Measurements from ENCODE around the gene MAPT. TPM values are rescaled to one million over a fixed set of nuclear protein-coding genes. Genes with fewer than 3 reads are reported as not detected.
A peak's percentile ranks its signal among the peaks of the same experiment; 100 is the strongest.
"Not testable (repeated sequence)": the region's sequence is repeated elsewhere in the genome, so short reads cannot be mapped to it uniquely, and the experiment has no call there.

The MAPT gene
- total RNA-seq, 4 donors from 2014 or later: 0.44 to 12.2 (median 3.3) TPM

GRCh38 chr17:46001390-46002310 is 107.3 kb downstream of the MAPT start:
- Histone ChIP-seq H3K4me3 (no peak overlapping the region), H3K27ac (no peak overlapping the region), H3K36me3 (no peaks in the 10 kb centered on the region), H3K9me3 (no peaks in the 10 kb centered on the region), H3K27me3 (no peaks in the 10 kb centered on the region), H3K4me1 (peaks cover 4 to 68% (median 4%) of the 10 kb centered on the region in 3 donors)
- 71 to 74% methylated on average over 13 of the region's 13 CpGs for WGBS, 2 donors
- TF ChIP-seq CTCF (IDR thresholded peaks at IDR 0.05) (no peak), POLR2A (IDR thresholded peaks at IDR 0.05) (no peak)
- no peak for DNase-seq
- intact Hi-C loops (cut with DNase I): no loop called here

- H3K36me3 ChIP-seq: no peaks in the 10 kb centered on the region
- H3K27me3 ChIP-seq: no peaks in the 10 kb centered on the region
- DNase-seq: no peak
- no peaks in the 10 kb centered on the region for H3K9me3 ChIP-seq
- H3K4me3 ChIP-seq: no peak overlapping the region
- H3K27ac ChIP-seq: no peak overlapping the region
- H3K4me1 ChIP-seq: peaks cover 4 to 68% (median 4%) of the 10 kb centered on the region in 3 donors
- TF ChIP-seq POLR2A (IDR thresholded peaks at IDR 0.05) (no peak), CTCF (IDR thresholded peaks at IDR 0.05) (peak; percentile 96 to 98 (median 98))
- WGBS, 2 donors: 20 to 24% methylated on average over 5 to 8 of the region's 8 CpGs
- intact Hi-C loops (cut with DNase I): no loop called here
Measured at GRCh38 chr17:46002311-46002972, 108.1 kb downstream of the MAPT start.

- no peak for DNase-seq
- Histone ChIP-seq H3K36me3 (no peaks in the 10 kb centered on the region), H3K9me3 (no peaks in the 10 kb centered on the region), H3K27ac (no peak overlapping the region), H3K4me1 (peaks cover 4 to 68% (median 4%) of the 10 kb centered on the region in 3 donors), H3K27me3 (no peaks in the 10 kb centered on the region), H3K4me3 (no peak overlapping the region)
- intact Hi-C loops (cut with DNase I): no loop called here
- TF ChIP-seq POLR2A (IDR thresholded peaks at IDR 0.05) (no peak), CTCF (IDR thresholded peaks at IDR 0.05) (no peak)
- 61 to 70% methylated on average over 7 of the region's 7 CpGs for WGBS, 2 donors
Measured at GRCh38 chr17:46002973-46003316, 108.6 kb downstream of the MAPT start.

GRCh38 chr17:46003907-46004748 is 109.8 kb downstream of the MAPT start:
- H3K4me3 ChIP-seq: no peak overlapping the region
- no peaks in the 10 kb centered on the region for H3K9me3 ChIP-seq
- H3K27me3 ChIP-seq: no peaks in the 10 kb centered on the region
- no peaks in the 10 kb centered on the region for H3K36me3 ChIP-seq
- no peak for TF ChIP-seq CTCF (IDR thresholded peaks at IDR 0.05)
- TF ChIP-seq POLR2A (IDR thresholded peaks at IDR 0.05): no peak
- intact Hi-C loops (cut with DNase I): no loop called here
- peak overlapping the region in 3 of 4 donors; percentile 7 to 45 (median 39) for H3K27ac ChIP-seq
- WGBS, 2 donors: 22 to 35% methylated on average over 2 to 5 of the region's 6 CpGs
- no peak for DNase-seq
- H3K4me1 ChIP-seq: peaks cover 4 to 65% (median 4%) of the 10 kb centered on the region in 3 donors

DNA sequence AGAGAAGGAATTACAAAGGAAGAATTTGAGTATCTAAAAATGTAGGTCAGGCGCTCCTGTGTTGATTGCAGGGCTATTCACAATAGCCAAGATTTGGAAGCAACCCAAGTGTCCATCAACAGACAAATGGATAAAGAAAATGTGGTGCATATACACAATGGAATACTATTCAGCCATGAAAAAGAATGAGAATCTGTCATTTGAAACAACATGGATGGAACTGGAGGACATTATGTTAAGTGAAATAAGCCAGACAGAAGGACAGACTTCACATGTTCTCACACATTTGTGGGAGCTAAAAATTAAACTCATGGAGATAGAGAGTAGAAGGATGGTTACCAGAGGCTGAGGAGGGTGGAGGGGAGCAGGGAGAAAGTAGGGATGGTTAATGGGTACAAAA is 111.7 kb downstream of the MAPT start:
- H3K27ac ChIP-seq; intact Hi-C loops (cut with DNase I); H3K9me3 ChIP-seq; H3K36me3 ChIP-seq; DNase-seq; H3K27me3 ChIP-seq; H3K4me3 ChIP-seq: not testable (repeated sequence)
- peaks cover 4 to 45% (median 4%) of the 10 kb centered on the region in 3 donors for H3K4me1 ChIP-seq
- 75 to 88% methylated on average over 1 of the region's 1 CpG for WGBS, 2 donors
